ENCODE results near the gene FSTL4.
"Not testable (repeated sequence)": the region's sequence is repeated elsewhere in the genome, so short reads cannot be mapped to it uniquely, and the experiment has no call there.

The FSTL4 gene

DNA sequence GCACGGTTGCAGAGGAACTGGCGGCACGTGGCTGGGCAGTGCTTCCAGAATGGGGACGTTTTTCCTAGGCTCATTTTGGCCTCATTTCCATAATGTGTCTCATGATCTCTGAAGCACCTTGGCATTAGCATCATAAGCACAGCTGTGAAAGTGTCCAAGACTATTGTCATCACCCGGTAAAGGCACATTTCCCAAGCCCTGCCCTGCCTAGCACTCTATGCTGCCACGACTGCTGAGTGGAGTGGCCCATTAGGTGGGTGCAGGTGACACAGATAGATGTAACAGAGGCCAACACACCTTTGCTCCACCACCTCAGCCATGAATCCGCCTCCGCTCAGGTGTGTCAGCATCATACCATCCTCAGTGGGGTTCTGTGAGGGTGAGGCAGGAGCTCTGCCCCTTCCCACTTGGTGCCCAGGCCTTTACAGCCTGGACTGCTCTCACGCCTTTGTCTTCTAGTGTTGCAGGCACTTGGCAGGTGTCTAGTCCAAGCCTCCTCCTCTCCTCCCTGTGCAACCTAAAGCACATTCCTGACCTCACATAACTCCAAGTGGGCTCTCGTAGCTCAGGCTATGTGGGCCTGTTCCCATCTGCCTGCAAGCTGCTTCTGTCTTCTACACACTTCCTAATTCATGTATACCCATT, 213.0 kb downstream of the FSTL4 start:
- DNase-seq = no peak

DNA sequence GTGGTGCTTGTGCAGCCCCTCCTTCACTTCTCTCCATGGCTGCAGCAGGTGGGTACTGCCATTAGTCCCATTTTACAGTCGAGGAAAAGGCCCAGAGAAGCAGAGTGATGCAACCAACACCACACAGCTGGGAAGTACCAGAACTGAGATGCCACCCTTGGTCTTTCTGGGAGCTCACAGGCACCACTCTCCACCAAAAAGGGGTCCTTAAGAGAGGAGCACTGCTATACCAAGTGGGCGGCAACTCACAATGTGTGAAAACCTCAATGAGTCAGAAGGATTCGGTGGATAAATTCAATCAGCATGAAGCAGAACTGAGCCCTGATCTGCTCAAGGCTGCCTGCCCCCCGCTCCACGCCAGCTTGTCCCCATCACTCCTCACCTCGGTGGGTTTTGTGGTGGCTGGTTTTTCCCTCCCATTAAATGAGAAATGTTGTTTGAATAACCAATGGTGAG, 213.7 kb downstream of the FSTL4 start:
- no peak for DNase-seq

DNA sequence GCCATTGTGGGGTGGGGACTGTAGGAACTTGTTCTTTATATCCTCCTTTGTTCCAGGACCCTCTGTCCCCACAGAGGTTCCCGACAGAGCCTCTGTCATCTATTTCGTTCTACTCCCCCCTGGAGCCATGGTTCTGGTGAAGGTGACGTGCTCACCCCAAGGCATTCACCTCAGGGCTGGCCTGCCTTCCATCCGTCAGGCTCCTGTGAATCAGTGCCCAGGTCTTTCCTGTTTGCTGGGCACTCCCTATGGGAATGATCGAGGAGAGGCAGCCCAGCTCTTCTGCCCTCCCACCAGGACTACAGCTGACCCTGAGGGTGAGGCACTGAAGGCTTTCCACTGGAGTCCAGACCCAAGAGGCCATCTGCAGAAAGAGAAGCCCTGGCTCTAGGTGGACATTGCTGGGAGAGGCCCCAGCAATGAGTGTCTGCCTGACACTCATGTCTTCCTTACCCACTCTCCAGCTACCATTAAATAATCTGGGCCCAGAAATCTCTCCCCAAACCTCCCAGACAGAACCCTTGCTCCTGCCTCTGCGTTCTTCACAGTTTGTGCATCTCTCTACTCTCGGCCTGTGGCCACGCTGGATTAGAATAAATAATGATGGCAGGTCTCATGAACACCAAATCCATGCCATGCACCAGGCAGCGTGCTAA, 214.2 kb downstream of the FSTL4 start:
- DNase-seq = no peak

DNA sequence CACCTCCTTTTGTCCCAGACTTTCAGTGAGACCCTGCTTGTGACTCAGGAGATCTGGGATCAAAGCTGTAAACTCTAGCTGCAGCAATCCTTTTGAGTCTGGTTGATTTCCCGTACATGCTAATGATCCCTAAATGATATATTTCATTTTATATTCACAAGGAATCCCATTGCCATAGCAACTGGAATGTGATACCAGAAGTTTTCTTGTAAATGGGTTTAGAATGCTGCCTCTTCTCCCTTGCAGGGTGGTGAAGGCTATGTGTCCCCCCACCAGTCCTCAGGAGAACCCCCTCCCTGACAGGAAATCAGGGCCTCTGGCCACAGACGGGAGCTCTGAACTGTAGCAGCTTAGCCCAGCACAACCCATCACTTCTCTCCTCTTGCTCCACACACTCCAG, 215.0 kb downstream of the FSTL4 start:
- DNase-seq = no peak

DNA sequence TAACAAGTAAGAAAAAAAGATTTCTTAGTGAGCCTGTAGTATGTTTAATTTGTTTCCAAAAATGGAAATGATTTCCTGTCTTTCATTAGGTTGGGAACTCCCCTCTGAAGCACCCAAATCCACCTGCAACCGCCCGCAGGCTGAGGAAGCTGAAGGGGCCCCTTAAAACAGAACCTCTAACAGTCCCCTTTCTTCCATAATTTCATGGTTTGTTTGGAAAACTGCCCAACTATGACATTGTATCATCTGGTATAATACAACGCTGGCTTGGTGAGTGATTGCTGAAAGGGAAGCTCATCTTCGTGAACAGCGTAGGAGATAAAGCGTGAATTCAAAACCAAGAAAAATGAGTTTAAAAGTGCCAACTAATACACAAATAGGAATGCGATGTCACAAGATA, 215.5 kb downstream of the FSTL4 start:
- no peak for DNase-seq

DNA sequence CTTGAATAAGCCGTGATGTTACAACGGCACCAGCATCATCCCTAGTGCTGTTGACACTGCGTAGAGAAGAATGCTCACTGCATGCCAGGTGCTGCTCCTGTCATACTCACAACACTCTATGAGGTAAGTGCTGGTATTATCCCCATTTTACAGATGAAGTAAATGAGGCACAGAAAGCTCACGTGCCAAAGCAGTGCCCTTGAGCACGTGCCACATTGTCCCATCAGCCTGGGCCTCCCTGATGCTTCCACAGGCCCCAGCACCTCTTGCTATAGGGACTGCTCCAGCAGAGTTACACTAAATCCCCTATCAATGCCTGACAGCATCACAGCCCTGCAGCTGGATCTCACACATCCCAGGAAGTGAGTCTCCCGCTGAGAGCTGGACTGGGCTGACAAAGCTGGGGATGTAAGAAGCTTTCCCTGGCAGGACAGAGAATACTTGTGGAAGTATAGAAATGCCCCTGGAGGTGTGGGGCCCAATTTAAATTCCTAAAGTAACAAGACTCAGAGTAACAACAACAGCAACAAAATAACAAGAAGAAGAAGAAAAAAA, 216.1 kb downstream of the FSTL4 start:
- DNase-seq = no peak

DNA sequence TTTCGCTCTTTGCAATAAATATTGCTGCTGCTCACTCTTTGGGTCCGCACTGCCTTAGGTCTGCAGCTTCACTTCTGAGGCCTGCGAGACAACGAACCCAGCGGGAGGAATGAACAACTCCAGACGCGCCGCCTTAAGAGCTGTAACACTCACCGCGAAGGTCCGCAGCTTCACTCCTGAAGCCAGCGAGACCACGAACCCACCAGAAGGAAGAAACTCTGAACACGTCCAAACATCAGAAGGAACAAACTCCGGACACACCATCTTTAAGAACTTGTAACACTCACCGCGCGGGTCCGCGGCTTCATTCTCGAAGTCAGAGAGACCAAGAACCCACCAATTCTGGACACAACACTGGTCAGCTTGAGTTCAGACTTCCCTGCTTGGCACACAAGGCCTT, 217.1 kb downstream of the FSTL4 start:
- not testable (repeated sequence) for DNase-seq

DNA sequence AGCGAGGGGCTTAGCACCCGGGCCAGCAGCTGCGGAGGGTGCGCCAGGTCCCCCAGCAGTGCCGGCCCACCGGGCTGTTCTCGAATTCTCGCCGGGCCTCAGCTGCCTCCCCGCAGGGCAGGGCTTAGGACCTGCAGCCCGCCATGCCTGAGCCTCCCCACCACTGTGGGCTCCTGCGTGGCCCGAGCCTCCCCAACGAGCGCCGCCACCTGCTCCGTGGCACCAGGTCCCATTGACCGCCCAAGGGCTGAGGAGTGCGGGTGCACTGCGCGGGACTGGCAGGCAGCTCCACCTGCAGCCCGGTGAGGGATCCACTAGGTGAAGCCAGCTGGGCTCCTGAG, 217.9 kb downstream of the FSTL4 start:
- not testable (repeated sequence) for DNase-seq

DNA sequence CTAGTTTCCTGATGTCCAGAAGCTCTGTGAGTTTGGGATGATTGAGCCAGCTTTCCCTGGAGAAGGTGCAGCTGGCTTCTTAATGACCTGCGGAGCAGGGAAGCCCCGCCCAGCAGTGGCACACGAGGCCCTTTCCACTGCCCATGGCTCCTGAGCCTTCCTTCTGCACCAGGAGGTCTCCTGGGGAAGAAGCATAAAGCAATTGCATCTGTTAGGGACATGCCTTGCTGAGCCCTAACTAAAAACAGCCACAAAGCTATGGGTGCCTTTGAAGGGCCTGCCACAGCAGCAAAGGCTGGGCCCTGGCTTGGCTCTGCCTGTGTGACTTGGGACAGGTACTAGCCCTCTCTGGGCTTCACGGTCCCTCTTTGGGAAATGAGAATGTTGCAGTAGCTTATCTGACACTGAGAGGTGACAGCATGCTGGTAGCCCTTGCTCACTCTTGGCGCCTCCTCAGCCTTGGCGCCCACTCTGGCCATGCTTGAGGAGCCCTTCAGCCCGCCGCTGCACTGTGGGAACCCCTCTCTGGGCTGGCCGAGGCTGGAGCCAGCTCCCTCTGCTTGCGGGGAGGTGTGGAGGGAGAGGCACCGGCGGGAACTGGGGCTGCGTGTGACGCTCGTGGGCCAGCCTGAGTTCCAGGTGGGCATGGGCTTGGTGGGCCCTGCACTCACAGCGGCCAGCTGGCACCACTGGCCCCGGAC, 218.4 kb downstream of the FSTL4 start:
- DNase-seq = no peak

DNA sequence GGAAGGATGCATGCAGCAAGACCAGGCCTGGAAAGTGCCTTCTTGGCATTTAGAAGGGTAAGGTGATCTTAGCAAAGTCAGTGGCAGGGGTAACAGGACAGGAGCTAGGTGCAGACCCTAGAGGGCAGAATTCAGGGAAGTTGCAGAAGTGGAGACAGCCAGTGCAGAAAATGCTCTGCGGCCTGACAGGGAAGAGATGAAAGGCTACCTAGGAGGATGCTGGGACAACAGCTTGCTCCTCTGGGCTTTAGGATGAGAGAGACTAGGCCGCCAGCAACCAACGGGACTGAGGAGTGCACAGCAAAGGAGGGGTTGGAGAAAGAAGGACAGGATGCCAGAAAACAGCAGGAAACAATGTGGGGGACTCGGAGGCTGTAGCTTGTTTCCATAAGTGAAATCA, 219.9 kb downstream of the FSTL4 start:
- no peak for DNase-seq

DNA sequence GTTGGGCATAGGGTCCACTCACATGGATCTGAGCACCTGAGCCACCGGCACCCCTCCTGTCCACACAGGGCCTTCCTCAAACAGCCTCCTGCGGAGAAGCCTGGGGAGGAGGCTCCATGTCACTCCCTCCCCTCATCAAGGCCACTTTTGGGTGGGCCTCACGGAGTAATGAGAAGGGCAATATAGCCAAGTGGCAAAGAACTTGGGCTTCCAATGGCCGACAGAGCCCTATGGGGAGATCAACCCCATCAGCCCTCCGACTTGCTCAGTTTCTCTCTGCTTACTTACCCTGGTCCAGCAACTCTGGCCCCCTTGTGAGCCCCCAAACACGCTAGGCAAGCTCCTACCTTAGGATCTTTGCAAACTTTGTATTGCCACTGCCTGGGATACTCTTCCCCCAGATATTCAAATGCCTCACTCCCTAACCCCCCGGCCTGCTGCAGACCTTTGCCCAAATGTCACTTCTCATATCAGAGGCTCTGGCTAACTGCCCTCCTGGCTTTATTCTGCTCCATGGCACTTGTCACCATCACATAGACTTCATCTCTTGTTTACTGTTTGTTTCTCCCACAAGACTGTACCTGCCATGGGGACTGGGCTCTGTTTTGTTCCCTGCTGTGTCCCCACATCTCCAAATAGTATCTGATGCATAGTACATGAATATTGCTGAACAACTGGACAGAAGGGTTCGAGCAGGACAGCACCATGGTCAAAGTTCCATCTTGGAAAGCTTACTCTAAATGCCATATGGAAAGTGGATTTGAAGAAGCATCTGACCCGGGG, 220.8 kb downstream of the FSTL4 start:
- no peak for DNase-seq

DNA sequence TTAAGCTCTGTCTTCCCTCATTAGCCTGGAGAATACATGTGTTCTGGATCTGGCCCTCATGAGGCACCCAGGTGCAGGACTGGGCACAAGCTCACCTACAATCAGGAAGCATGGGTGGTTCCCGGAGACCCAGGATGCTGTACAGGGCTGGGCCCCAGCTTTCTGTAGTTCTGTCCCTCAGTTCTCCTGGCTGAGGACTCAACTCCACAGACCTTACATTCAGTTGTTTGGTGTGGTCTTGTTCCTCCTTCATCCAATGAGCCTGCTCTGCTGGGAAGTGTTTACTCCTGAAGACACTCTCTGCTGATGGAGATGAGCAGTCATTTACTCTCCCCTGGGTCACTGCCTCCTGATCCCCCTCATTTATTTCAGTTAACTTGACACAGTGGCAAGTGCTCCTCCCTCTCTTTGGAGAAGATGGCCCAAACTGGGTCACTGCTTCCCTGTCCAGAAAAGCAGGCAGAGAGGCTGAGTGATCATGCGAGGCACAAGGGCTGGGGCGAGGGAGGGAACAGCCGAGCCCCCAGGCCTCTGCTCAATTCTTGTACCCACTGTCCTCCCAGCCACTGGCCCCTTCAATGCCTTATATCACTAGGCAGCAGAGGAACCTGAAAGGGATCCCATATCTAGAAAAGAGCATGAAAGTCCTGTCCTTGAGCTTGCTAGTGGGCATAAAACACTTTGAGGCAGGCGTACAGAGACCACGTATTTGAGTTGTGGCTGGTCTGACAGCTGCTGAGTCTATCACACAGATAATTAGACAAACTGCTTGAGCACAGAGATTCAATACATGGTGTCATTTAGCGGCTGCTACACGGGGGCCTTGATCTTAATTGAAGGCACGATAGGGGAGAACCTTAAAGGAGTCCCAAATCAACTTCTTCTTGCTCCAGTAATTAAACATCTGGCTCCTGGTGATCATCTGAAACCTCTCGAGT, 221.7 kb downstream of the FSTL4 start:
- no peak for DNase-seq

DNA sequence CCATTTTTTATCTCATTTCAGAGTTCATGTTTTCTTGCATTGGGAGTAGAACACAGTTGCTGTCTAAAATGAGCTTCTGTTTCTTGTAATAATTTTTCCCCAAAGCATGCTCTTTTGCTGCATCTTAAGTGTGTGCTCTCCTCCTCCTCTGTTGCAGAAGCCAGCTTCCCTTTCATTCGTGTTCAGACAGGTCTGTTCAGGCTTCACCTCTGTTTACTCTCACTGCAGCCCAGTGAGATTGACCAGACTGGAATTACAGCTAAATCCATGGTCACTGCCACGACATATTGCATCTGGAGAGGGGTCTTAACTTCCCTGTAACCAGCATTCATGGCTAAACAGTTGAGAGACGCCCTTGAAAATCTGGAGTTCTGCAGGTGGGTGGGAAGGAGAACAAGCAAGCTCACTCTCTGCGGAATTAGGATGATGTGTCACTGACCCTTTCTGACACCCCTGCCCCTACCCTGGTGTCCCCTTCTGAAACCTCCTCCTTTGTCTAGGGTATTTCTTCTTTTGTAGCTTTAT, 223.2 kb downstream of the FSTL4 start:
- no peak for DNase-seq

DNA sequence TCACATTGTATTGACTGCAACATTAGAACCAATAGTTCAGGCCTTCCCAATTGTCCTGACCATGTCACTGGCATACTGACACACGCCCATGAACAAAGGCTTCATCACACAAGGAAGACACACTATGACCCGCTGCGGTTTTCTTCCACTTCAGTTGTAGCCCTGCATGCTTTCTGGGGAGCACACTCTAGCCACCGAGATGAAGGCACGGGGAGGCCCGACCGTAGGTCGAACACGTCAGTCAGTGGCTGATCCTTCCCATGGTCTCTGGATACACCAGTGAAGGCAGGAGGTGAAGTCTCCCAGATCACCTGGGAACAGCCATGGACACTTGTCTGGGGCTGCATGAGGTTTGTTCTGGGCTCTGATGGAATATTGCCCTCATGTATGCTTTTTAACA, 224.7 kb downstream of the FSTL4 start:
- no peak for DNase-seq

DNA sequence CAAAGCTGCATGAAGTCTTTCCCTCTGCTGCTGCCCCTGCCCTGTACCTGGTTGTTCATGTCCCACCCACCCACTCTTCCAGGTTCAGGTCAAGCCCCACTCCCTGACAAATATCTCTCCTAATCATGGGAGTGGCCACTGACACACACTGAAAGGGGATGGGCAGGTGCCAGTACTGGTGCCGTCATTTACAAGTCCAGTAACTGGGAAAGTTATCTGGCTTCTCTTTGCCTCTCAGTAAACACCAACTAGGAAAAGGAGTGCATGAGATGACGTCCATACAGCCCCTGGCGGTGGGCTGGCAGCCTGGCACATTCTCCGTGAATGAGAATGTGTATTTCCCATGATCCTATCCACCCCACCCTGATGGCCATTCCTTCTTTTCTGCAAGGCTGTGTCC, 225.2 kb downstream of the FSTL4 start:
- DNase-seq = no peak

DNA sequence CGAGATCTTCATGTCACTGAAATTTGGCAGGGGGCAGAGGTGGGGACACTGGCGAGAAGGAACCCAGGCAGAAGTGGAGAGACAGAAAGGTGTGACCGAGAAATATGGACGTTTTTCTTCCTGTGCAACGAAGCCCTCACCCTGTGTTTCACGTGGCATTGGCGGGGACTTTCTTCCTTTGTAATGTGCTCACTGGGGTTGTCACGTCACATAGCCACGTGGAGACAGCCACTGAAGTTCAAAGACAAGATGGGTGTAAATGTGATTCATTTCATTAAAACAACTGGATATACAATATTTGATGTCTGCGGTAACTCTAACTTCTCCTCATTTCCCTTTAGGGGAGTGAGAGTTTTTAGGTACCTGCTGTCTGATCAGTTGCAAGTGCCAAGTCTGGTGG, 225.7 kb downstream of the FSTL4 start:
- DNase-seq = no peak

DNA sequence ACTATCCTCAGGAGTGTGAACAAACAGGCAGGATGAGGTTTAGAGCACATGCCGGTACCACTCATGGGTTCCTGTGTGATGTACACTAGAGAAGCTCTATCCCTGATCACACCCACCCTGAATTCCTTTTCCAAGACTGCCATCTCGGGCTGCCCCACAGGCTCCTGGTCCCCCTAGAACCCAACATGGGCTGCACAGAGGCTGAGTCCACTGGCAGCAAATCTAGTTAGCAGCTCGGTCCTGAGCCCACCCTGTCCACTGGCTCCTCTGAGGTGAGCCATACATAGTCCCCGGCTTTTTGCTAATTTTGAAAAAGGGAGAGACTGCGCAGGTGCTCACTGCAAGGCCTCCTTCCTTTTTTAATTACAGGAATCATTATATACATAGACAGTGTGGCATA, 227.0 kb downstream of the FSTL4 start:
- no peak for DNase-seq

DNA sequence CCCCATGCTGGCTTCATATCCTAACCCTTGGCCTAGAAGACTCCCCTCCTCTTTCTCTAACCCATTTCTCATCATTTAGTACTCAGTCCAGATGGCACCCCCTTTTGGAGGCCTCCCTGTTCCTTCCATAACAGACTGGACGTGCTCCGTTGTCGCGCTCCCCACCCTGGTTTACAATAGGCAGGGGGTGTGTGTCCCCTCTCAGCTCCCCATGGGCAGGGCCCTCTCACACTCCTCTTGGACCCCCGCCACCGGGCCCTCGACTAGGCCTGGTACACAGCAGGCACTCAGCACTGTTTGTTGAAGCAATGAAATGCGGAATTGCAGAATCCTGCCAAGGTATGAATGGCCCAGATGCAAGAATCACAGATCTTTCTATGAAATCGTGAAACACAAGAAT, 227.4 kb downstream of the FSTL4 start:
- DNase-seq = no peak

DNA sequence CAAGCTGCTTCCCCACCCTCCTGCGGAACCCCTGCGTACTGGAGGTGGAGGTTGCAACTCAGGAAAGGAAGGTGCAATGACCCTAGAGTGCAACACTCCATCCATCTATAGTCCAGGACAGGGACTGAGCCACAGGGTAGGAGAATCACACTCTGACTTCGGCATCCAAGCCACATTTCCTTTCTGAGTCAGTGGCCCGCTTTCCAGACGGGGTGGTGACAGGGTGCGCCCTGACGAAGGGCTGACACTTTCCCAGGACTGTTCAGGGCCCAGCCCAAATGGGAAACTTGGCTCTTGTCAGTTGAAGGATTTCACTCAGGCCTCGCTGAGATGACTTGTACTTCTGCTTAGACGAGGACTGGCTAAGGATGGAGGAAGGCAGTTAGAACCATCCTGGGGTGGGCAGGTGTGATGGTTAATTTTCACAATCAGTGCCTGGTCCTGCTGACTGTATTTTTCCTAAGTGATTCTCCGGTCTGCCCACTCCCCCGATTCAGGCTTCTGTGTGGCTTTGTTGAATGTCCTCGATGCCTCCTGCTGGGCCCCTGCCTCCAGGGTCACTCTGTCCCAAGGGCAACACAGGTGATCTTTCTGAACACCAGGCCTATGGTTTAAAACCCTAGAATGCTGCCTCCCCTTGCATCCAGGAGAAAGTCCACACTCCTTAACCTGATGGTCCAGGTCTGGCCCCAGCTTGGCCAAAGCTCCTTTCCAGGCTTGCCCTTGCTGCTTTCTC, 228.1 kb downstream of the FSTL4 start:
- DNase-seq = no peak

DNA sequence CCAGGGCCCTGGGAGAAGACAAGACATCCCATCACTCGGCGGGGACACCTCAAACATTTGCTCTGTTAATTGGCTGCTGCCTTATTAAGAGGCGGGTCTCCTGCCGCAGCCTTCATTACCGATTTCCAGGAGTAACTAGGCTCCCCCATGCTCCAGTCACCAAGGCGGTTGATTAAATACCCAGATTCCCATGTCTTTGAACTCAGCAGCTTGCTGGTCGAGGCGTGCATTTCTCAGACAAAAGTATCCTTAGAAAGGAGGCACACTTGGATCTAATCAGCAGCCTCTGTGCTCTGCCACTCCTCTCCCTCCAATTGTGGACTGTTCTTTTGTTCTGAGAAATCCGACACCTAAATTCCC, 228.8 kb downstream of the FSTL4 start:
- DNase-seq = no peak

Measured in NCI-H526 treated with DMSO at 0.1 percent for 48 hours (cell line).